ENCODE data around the gene PIGM.

Gene PIGM

DNA sequence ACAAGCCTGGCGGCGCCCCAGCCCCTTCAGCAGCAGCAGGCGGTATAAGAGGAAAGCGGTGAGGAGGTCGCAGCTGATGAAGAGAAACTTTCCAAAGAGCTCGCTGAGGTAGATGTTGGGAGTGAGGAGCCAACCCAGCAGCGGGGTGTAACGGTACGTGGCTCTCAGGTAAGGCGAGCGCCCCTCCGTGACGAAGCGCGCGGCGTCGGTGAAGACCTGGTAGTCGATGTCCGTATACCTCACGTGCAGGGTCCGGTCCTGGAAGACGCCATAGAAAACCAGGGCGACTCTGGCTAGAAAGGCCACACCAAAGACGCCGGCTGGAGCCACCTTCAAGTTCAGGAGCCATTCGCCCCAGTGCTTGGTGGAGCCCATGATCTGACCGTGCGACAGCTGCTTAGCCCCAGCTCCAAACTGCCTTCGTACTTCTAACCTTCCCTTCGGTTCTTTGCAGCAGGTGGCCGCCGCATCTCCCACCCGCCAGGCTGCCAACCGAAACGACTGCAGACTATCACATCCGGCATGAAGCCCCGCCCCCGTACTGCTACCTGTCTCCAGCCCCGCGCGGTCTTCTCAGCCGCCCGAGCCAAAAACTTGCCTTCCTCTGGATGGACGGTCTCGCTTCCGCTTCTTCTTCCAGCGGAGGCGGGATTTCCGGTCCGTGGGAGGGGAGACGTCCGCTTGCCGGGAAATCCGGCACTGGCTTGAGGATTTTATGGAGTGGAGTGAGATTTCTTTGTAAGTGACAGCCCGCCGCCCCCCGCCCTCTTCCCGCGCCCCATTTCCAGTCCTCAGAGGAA is at the start of gene PIGM:
Gene PIGM, minus strand, starts transcription at position 626 of the 800 bp plus-strand sequence. Its CDS starts 251 bp downstream, at position 375.
- peak; percentile 92 to 93 for DNase-seq

DNA sequence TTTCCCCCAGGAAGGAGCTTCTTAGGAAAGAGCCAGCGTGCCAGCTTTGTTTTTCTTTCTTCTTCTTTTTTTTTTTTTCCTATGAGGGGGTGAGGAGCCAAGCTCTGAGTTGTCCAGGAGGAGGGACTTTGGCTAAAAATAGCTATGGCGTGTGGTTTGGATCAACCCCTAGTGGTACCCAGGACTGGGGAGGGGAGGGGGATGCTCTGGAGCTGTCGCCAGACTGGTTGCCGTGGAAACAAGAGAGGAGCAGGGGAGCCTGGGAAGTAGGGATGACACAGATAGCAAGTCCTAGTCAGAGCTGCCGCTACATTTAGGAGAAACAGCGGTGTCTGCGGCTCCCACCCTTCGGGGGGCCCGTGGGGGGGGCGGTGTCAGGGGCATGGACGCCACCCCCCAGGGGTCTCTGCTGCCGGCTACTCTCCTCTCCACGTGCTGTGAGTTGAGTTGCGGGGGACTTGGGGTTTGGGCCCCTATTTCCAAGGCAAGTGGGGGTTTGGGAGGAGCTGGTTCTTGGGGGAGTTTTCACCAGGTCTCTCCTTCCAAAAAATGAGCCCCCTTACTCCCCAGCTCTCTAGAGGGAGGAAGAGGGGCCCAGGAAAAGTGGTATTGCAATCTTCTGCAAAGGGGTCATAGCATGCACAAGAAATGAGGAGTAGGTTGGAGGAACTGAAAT is 49.6 kb upstream of the PIGM start, which contains the start of gene KCNJ9:
Gene KCNJ9, plus strand, starts transcription at position 278 of the 676 bp plus-strand sequence. CDS start 2,493 bp downstream, outside the sequence.
- no peak for DNase-seq

DNA sequence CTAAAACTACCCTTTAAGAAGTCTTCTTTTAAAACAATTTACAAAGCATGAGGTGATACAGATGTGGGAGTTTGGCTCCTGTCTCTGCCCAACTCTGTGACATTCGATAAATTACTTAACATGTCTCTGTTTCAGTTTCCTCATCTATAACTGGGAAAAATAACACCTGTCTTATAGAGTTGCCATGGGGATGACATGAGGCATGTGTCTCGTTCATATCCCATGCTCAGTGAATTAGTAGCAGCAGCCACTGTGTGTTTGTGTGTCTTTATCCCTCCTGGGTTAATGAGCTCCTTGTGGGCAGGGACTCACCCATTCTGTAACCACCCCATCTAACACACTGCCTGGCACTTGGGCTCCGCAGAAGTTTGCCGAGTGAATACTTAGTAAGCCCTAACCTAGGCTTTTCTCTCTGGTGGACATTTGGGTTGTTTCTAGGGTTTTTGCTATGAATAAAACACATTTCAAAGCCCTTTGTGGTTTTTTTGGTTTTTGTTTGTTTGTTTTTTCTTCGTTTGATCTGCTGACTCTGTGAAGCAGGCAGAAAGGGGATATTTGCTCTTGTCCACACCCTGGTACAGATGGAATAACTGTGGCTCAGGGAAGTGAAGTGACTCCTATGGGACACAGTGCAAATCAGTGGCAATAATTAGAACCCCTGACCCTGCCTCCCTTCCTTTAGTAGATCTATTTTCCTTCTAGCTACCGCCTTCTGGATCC is 48.8 kb upstream of the PIGM start:
- DNase-seq: no peak

DNA sequence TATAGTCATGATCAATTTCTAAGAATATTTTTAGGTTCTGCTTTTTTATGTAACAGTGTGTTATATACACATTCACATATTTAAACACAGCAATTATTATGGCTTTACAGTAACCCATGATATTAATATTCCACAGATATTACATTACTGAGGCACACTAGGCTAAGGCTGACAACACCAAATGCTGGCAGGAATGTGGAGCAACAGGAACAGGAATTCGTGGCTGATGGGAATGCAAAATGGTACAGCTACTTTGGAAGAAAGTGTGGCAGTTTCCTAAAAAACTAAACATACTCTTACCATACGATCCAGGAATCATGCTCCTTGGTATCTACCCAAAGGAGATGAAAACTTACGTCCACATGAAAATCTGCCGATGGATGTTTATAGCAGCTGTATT is 47.7 kb upstream of the PIGM start:
- no peak for DNase-seq

DNA sequence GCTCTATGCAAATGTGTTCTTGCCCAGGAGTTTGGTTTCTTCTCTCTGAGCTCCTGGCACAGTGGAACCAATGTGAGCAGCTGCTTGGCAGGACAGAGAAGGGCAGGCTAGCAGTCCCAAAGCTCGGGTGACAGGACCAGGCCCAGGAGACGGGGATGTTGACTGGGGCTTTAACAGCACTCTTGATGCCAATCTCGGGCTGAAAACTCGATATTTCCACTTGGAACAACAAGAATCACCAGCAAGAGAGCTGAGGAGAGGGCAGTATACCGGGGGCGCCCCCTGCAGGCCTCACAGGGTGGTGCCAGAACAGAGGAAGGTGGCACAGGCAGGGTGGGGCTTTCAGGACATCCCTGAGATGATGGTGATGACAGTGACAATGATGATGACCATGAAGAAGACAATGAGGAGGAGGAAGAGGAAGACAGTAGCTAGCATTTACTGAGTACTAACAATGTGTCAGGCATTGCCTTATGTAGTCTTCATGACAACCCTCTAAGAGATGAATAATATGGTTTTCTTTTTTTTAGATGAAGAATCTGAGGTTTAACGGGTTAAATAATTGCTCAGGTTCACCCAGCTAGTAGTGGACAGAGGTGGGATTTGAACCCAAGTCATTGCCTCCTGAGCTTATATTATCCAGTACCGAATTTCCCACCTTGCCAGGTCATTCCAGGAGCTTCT is 46.9 kb upstream of the PIGM start:
- peak; percentile 58 to 60 for DNase-seq

DNA sequence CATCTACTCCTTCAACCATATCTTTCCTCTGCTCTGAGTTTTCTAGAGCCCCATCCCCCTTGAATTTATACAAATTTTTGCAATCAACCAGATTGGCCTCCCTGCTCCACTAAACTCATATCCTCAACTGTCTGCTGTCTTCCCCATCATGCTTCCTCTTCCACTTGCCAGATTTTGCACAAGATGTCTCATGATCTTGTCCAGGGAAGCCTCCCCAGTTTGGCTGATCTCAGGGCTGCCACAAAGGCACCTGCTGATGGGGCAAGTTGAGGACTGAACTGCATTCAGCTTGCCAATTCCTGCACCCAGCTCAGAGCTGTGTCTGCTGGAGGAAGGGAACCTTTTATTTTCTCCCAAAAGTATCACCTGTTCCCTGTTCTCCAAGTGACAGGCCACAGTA is 45.7 kb upstream of the PIGM start:
- no peak for DNase-seq

DNA sequence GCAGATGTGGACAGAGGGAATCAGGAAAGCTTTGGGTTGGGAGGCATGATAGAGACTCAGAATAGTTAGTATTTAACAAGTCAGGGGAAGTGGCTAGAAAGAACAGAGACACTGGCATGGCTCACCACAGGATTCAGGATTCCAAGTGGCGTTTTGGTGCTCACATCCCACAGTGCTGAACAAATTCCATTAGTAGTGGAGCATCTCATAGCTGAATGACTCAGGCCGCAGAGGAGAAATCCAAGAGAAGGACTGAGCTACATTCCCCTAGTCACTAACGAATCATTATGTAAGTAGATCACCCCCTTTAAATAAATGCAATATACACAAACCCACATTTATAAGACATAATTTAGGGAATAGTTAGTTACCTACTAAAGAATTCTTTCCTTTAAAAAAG is 44.5 kb upstream of the PIGM start:
- no peak for DNase-seq

DNA sequence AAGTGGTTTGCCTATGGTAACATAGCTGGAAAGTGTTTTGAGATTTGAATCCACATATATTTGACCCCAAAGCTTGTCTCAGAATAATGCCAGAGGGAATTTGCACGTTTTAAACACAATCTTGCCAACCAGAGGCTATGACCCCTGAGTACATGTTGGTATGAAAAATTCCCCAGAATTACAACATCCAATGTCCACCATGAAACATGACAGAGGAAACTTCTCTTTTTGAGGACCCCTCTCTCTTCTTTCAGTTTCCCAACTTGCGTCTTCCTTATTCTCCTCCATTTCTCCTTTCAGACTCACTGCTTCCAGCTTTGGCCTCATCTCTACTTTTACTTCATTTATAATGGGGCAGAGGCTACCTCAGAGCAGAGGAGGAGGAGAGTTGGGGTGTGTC is 44.0 kb upstream of the PIGM start:
- no peak for DNase-seq

DNA sequence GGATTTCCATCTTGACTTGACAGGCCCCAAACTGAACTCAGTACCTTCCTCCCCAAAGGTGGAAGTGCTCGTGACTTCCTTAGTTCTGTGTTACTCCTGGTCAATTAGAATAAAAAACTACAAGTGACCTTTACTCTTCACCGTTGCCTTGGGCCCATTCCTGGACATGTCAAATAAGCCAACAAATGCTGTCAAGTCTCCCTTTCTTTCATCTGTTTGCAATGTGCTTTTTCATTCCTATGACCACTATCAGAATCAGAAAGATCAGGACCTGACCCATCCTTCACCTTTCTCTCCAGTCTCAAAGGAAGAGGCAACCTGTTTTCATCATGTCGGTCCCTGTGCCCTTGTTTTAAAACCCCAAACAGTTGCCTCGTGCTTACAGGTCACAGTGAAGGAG is 43.1 kb upstream of the PIGM start:
- DNase-seq: no peak

DNA sequence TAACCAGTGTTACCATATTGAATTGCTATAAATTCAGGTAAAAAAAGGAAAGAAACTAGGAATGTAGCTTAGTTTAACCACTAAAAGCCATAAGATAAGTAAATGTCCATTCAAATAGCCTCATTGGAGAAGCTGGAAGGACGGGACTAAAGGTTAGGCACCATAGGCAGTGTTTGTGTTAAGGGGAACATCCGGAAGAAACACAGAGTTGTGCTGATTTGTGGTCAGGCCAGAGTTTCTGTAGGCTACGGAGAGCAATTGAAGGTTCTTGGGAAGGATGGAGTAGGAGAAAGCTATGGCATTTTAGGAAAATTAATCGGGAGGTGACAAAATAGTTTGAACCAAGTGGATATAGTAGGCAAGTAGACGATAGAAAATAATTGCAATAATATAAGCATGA is 39.5 kb upstream of the PIGM start:
- DNase-seq: no peak

DNA sequence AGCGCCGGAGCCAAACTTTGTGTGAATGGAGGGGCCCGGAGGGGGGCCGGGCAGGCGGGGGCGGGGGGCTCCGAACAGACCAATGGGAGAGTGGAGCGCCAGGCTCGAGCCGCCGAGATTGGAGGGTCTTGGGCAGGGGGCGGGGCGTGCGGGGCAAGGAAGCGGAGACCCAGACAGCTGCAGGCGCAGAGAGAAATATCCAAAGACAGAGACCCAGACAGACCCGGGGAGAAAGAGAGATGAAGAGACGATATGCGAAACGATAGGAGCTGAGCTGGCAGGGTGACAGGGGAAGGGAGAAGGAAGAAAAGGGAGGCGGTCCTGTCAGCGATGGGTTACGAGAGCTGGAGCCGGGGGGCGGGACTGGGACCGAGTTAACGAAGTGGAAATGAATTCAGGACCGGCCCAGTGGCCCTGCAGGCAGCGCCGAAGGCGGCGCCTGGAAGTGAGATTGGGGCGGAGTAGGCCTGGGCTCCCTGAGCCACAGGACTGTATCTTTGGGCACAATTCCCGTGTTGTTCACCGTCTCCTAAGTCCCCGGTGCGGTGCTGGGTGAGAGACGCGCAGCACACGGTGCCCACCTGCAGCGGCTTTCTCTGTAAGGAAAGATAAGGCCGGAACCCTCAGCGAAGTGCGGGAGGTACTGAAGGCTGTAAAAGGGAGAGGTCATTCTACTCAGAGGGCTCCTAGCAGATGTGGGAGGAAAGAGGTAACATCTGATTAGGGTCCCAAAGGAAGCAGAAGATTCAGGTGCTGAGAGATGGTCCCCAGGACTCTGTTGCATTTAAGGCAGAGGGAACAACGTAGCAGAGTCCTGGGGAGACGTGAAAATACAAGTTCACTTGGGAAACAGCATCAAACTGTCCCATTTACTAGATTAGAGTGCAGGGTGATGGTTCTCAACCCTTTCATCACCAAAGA is 38.7 kb upstream of the PIGM start:
- DNase-seq: peak; percentile 69 to 82

DNA sequence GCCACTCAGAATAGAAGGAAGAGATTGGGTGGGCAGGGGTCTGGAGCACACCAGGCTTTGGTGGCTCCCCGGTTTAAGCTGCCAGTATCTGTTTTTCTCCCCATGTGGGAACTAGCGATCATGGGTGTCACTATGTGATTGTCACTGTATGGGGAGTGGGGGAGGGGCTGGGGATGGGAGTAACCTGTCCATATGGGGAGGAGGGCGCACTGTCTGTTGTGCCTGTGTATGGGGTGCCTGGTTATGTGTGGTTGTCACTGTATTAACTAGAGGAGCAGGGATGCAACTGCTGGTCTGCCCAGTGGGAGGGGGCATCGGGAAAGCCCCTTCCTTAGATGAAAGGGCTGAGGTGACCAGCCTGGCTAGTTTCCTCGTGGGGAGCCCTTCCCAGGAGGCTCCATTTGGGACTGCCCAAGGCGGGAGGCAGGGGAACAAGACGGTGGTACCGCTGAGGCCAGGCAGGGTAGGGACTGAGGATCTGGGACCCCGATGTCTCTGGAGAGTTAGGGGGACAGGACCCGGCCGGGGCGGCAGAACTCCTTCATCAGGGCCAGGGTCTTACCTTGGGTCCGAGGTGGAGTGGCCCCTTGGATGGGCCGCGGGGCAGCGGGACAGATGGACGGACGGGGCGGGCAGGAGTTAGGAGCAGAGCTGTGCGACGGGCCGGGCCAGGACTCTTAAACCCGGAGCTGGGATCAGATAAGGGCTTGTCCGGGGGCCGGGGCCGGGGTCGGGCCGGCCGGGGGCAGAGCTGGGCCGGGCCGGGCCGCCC is 37.9 kb upstream of the PIGM start, which contains the start of gene KCNJ10:
Gene KCNJ10, minus strand, starts transcription at position 701 of the 772 bp plus-strand sequence. CDS start 27,628 bp downstream, outside the sequence.
- DNase-seq: no peak

DNA sequence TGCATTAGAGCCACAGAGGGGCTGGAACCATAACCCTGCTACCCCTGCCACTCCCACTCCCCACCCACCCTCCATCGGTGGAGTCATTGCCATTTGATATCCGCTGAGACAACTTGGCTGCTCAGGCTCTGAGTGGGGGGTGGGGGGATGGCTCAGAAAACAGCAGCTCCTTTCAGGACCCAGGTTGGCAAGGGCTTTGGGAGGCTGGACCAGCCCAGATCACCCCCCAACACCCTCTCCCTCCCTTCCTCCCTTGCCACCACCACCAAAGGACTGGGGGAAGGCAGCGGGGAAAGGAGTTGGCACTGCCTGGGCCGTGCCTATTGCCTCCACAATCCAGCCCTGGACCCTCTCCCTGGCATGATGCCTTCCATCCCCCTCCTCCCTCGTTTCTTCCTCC is 36.4 kb upstream of the PIGM start:
- DNase-seq: no peak

DNA sequence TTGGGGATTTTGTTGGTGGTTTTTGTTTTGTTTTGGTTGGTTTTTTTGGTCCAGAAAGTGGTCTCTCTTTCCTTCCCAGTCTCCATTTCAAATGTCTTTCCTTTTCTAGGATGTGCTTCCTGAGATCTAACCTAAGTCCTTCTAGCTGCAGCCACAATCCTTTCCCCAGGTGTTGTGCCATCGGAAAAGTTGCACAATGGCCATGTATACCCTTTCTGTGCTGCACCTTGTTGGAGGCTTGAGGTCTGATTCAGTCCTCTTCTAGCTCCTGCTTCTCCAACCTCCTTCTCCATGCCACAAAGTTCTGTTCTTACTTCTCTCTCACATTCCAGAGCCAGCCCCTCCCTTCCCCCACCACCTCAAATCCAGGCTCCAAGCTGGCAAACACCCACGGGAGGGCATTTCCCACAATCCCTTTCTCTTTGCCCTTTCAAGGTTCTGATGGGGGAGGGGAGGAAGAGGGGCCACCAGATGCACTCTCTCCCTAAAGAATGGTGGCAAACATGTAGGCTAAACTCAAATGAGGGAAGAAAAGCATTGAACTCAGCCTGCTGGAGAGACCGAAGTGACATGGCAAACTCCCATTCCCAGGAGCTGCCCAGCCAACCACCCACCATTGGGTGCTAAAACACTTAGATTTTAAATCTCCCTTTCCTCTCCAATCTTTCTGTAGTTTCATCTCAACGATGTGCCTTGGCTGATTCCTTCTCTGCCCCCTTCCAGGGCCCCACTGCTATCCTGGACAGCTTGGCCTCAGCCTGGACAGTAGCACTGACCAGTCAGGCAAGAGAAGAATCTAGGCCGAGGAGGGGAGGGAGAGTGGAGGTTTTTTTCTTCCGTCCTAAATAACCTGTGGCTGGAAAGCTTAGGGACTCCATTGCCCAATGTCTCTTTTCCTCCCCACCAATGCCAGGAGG is 35.3 kb upstream of the PIGM start:
- no peak for DNase-seq

DNA sequence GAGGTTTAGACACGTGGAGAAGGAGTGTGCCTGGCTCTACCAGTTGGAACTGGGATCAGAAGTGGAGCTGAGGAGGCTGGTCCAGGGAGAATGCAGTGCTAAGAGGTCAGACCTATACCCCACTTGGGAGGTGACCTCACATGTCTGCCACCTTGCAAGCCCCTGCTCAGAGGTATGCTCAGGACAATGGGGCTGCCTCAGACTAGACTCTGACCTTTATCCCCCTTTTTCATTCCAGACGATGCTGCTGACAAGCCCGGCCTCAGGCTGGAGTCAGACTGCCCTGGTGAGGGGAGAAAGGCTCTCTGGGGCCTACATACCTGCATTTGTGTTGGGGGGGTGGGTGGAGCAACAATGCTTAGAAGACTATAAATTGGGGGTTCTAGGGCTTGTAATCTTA is 33.0 kb upstream of the PIGM start:
- no peak for DNase-seq

DNA sequence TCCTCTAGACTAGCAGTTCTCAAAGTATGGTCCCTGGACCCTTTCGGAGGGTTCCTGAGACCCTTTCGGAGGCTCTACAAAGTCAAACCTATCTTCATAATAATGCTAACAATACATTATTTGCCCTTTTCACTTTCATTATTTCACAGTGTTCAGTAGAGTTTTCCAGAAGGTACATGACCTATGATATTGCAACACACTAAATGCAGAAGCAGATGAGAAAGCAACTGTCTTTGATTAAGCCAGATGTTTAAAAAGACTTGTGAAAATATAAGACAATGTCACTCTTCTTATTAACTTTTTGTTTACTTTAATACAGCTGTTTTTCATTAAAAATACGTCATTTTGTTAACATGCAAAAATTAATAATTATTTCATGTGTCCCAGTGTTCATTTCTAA is 32.4 kb upstream of the PIGM start:
- DNase-seq: no peak

DNA sequence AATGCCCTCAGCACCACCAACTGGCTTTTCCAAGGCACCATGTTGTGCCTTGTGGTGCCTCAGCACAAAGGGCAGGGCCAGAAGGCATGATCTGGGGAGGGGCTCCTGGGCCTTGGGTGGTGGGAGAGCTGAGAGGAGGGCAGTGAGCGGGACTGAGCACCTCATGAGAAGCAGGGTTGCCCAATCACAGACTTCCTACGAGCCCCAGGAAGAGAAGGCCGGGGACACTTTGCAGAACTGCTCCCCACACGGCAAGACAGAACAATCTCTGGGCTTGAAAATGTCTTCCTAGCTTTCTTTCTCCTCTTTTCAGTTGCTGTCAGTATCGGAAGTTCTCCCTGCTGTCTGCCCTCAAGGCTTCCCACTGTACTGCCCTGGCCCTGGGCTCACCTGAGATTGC is 31.4 kb upstream of the PIGM start:
- no peak for DNase-seq

DNA sequence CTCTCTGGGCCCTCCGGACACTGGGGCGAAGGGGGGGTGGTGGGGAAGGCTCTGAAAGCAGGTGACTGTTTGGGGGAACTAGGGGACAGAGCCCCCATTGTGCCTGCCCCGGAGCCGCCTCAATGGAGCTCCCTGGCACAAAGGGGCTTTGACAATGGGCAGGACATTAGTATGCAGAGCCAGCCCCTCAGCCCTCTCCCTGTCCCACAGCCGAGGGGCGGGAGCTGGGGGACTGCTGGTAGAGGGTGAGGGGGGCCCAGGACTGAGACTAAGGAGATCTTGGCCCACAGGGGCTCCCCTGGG is 30.4 kb upstream of the PIGM start:
- no peak for DNase-seq

DNA sequence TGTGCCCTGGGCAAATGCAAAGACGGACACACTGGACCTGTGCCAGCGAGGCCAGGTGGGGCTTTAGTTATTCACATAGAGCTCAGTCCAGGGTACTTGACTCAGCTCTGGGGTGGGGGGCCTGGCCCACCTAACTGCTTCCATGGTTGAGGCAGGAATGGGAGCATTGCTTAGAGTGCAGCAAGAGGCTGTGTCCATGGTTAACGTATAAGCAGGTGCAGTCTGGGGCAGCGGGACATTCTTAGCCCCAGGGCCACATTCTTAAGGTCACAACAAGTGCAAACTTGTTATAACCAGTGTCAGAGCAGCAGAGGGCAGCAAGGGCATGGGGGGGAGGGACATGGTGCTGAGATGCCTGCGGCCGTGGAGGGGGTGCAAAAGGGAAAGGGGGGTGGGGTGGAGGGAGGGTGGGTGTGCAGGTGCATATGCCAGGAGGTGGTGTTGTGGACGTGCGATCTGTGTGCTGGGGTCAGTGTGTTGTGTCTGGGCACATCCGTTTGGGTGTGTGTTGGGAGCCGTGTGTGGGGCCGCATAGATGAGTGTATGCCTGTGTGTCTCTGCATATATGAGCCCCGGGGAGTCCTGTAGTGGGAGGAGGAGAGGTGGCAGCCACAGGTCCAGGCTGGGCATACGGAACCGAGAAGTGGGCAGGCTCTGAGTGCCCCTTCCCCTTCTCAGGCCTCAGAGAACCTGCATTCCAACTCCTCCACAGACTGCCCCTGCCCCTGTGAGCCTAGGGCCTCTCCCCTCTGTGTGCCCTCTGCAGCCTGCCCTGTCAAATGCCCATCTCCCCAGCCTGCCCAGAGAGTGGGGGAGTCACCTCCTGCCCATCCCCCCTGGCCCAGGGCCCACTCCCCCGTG is 29.8 kb upstream of the PIGM start:
- no peak for DNase-seq

All from CD4-positive, alpha-beta T cell treated with Interleukin-1 beta for 1 hour (primary cell).